Erythroblast (primary cell): ENCODE measurements around the gene SRPK2.

Experiments used
- GATA1 ChIP-seq: IDR thresholded peaks from 2 replicates; pipeline ENCODE4 v1.6.1; 2011; ENCODE audit warnings: low read depth, mild to moderate bottlenecking, control low read depth, low read length, moderate library complexity
- POLR2A ChIP-seq: IDR thresholded peaks from 2 replicates; pipeline ENCODE4 v1.6.1; 2011; ENCODE audit warnings: mild to moderate bottlenecking, low read length

- TF ChIP-seq POLR2A (no peak), GATA1 (no peak)
Measured at GRCh38 chr7:105353752-105354328, 34.9 kb downstream of the SRPK2 start.
